Right renal pelvis (tissue), 4 donors: Measurements from ENCODE around the gene ADAMTSL1. TPM values are rescaled to one million over a fixed set of nuclear protein-coding genes. Genes with fewer than 3 reads are reported as not detected.

Experiments used
- DNase-seq, 4 donors: peaks; one replicate each; pipeline ENCODE4 v3.0.0-alpha.2; 2013; ENCODE audit warnings: low read depth in 4 of 4, low spot score in 3 of 4, missing footprints in 1 of 4
- polyA plus RNA-seq, 4 donors: library from polyadenylated mRNA; unstranded; fragments of 120-200 nt; gene quantifications; one replicate each; pipeline ENCODE4 v1.2.1, GENCODE V29; 2013; ENCODE audit not compliant: insufficient read length in 4 of 4

The ADAMTSL1 gene
- polyA plus RNA-seq, 4 donors = 12.3 to 19.2 (median 16.6) TPM

DNA sequence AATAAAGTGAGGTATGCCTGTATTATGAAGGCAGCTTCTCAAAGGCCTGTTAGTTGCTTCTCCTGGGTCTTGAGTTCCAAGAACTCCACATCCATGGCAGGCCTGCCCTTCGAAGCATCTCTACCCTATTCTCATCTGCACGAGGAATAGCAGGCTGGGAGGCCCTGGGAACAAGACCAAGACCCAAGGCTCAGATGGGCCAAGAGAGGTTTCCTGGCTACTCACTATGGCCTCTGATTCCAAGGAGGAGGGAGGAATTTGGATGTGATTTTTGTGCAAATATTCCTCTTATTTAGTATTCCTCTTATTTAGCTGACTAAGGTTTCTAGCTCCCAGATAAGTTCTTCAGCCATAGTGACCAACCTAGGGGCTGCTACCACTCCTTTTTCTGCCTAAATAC lies 407.8 kb downstream of the ADAMTSL1 start:
- no peak for DNase-seq

DNA sequence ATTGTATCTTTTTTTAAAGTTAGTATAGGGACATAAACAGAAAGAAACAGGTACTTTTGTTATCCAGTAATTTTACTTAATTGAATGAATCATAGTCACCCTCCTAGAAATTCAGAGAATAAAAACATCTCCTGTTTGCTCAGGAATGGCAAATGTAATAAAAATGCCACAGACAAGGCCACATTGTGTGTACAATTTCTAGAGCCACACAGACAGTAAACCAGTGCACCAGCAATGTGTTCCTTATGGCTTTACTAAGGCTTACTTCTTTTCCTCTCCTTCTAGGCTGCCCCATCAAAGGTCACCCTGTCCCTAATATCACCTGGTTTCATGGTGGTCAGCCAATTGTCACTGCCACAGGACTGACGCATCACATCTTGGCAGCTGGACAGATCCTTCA lies 413.6 kb downstream of the ADAMTSL1 start:
- no peak for DNase-seq

DNA sequence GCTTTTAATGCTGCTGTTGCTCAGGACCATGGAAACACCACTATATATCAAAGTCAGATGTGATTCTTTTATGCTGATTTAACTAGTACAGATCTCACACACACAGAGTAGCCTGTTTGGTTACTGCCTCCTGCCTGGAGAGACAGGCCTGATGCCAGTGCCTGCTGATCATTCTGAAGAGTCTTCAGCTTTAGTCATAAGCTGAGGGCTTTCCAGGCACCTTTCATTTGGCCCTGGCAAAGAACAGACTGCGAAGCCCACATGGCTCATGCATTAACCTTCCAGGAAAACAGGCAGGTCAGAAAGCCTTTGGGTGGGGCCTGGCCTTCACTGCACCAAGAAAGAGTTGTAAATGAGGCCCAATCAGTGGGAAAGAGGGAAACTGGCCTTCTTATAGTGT lies 414.3 kb downstream of the ADAMTSL1 start:
- no peak for DNase-seq

- DNase-seq = no peak
Observed at GRCh38 chr9:18889550-18889949, 415.6 kb downstream of the ADAMTSL1 start.

DNA sequence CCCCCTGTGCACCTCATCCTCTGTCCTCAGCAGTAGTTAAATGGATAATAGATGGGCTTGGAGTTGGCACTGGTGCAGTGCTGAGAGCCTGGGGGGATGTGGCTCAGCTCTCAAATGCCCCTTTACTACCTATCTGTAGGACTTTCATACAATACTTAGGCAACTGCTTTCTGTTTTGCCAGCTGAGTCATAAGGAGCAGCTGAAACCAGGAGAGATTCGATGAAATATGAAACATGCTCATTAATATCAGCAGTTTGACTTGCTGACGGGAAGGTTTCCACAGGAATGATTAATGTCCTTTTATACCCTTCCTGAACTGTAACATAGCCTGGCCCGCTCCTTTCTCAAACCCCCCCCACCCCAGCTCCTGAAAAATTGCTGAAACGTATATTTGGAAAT lies 416.4 kb downstream of the ADAMTSL1 start:
- no peak for DNase-seq

DNA sequence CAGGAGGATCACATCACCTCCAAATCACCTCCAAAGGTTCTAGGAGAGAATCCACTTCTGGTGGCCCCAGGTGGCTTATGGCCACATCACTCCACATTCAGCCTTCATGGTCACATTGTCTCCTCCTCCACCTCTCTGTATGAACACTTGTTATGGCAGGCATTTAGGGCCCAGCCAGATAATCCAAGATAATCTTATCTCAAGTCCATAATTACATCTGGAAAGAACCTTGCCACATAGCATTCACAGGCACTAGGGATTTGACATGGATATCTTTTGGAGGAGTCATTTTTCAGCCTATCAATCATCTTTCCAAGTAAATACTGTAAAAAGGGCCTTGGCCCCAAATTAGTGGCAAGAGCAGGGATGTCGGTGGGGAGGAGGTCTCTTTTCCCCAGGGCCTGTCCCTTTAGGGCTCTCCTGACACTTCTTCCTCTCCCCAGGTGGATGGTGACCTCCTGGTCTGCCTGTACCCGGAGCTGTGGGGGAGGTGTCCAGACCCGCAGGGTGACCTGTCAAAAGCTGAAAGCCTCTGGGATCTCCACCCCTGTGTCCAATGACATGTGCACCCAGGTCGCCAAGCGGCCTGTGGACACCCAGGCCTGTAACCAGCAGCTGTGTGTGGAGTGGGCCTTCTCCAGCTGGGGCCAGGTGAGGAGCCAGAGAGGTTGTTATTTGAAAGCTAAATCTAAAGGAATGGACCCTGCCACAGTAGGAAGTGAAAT lies 418.2 kb downstream of the ADAMTSL1 start:
- no peak for DNase-seq

- DNase-seq = no peak
Observed at GRCh38 chr9:18893046-18893445, 419.1 kb downstream of the ADAMTSL1 start.

DNA sequence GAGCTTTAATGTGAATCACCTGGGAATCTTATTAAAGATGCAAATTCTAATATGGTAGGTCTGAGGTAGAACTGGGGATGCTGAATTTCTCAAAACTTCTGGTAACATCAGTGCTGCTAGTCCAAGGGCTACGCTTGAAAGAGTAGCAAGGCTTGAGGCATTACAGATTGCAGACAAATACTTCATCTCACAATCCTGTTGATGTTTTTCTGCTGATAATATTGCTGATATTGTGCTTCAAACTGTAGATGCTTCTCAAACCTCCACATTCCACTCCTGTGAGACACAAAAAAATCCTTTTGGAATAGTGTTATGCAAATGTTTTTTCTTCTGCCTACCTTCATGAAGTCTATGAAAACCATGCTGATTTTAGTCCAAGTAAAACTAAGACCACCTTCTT lies 419.5 kb downstream of the ADAMTSL1 start:
- DNase-seq = no peak

DNA sequence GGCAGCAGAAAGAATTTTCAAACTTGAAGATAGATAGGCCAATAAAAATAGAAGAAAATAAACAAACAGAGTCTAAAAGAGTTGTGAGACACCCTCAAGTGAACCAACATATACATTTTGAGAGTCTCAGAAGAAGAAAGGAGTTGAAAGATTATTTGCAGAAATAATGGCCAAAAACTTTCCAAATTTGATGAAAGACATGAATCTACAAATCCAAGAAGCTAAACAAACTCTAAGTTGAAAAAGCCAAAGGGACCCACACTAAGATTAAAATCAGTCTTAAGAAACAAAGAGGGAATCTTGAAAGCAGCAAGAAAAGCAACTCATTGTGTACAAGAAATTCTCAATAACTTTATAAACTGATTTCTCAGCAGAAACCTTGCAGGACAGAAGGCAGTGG lies 422.1 kb downstream of the ADAMTSL1 start:
- DNase-seq = no peak

- no peak for DNase-seq
Observed at GRCh38 chr9:18896531-18897179, 422.7 kb downstream of the ADAMTSL1 start.

DNA sequence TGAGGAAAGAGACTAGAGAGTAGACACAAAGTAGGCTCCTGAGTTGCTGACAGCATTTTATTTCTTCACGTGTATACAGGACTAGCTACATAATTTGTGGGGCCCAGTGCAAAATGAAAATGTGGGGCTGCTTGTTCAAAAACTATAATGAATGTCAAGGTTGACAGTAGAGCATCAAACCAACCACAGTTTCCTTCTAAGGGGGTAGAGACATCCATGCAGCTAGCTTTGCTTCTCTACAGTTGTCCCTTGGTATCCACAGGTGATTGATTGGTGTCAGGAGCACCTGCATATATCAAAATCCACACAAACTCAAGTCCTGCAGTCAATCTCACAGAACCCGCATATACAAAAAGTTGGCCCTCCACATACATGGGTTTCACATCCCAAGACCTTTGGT lies 429.5 kb downstream of the ADAMTSL1 start:
- DNase-seq = no peak

DNA sequence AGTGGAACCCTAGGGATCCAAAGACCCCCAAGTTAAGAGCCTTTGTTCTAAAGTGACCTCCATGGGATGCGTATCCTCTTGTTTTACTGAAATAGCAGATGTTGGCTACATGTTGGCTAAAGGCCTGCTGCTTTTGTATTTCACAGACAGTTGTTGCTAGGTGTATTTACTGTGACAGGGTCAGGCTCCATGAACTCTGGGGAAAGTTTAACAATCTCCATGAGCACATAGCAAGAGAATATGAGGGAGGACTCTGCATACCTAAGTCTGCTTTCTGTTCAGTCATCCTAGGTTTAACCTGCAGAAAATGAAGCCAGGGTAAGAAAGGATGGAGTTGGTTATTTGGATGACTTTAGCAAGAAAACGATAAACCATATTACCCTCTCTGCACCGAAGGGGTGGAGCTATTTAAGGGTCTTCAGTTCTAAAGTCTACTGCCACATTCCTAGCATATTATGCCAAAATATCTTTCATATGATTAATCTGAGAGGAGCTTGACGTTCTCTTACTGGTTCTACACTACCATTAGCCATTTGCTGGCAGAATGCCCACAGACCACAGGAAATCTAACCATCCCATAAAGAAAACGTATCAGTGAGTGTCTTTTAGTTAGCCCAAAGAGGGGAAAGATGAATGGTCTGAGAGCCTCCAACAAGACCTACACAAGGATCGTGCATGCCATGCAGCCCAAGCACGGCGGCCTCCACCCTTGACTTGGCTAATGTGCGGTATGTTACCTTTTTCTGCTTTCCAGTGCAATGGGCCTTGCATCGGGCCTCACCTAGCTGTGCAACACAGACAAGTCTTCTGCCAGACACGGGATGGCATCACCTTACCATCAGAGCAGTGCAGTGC lies 431.3 kb downstream of the ADAMTSL1 start:
- peak in 2 of 4 donors; percentile 8 to 20 for DNase-seq

GRCh38 chr9:18905883-18906629 lies 432.1 kb downstream of the ADAMTSL1 start:
- DNase-seq = no peak

DNA sequence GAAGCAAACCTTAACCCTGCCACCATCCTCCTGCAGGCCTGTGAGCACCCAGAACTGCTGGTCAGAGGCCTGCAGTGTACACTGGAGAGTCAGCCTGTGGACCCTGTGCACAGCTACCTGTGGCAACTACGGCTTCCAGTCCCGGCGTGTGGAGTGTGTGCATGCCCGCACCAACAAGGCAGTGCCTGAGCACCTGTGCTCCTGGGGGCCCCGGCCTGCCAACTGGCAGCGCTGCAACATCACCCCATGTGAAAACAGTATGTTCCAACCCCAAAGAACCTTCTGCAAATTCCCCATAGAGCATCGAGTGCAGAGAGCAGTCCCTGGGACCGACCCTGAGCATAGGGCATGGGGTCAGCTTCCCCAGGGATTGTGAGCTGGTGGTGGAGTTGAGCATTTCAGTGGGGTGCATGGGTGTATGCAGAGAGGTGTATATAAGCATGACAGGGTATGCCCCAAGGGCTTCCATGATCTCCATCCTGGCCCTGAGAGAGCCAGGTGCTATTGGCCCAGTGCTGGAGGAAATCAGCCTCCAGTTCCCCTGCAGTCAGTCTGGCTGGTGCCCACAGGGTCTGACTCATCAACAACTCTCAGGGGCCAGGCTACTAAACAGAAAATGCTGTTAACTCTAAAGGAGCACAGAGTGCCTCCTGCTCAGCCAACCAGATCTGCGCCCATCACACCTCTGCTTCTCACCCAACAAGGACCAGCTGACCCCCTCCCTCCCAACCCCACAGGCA lies 432.9 kb downstream of the ADAMTSL1 start:
- no peak for DNase-seq

- no peak for DNase-seq
Observed at GRCh38 chr9:18907927-18908625, 434.1 kb downstream of the ADAMTSL1 start.

- DNase-seq = no peak
Observed at GRCh38 chr9:18909140-18910018, 435.4 kb downstream of the ADAMTSL1 start.

GRCh38 chr9:18910435-18910834 lies 436.5 kb downstream of the ADAMTSL1 start:
- no peak for DNase-seq

- no peak for DNase-seq
Observed at GRCh38 chr9:18910916-18911315, 437.0 kb downstream of the ADAMTSL1 start.
